Tibial nerve (tissue), 4 donors: ENCODE data around the gene LSMEM2.

Source experiments
- EP300 ChIP-seq, 2 donors: sonication (generic); formaldehyde crosslinking; IDR thresholded peaks; one replicate each; pipeline ENCODE4 v1.6.1; 2017; ENCODE audit warnings: antibody characterized with exemption in 2 of 2, mild to moderate bottlenecking in 1 of 2
- POLR2A ChIP-seq, 2 donors: fragments of 450-650 bp; IDR thresholded peaks; one replicate each; pipeline ENCODE4 v1.6.1; 2017; ENCODE audit warnings: antibody characterized with exemption in 2 of 2, mild to moderate bottlenecking in 2 of 2, moderate library complexity in 2 of 2
- TF ChIP-seq, protein P1 (sequence below), 5 experiments: fragments of 200-600 bp in 3 of 5; fragments of 450-650 bp in 2 of 5; sonication (generic) in 3 of 5; IDR thresholded peaks; one replicate each; pipeline ENCODE4 v1.5.1; 2016 to 2019; ENCODE audit warnings: antibody characterized with exemption in 5 of 5, mild to moderate bottlenecking in 3 of 5, moderate library complexity in 2 of 5

- TF ChIP-seq, protein P1, sequence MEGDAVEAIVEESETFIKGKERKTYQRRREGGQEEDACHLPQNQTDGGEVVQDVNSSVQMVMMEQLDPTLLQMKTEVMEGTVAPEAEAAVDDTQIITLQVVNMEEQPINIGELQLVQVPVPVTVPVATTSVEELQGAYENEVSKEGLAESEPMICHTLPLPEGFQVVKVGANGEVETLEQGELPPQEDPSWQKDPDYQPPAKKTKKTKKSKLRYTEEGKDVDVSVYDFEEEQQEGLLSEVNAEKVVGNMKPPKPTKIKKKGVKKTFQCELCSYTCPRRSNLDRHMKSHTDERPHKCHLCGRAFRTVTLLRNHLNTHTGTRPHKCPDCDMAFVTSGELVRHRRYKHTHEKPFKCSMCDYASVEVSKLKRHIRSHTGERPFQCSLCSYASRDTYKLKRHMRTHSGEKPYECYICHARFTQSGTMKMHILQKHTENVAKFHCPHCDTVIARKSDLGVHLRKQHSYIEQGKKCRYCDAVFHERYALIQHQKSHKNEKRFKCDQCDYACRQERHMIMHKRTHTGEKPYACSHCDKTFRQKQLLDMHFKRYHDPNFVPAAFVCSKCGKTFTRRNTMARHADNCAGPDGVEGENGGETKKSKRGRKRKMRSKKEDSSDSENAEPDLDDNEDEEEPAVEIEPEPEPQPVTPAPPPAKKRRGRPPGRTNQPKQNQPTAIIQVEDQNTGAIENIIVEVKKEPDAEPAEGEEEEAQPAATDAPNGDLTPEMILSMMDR (IDR thresholded peaks at IDR 0.05), result no peak
- TF ChIP-seq POLR2A (IDR thresholded peaks at IDR 0.05) (no peak), EP300 (IDR thresholded peaks at IDR 0.05) (no peak)
Observed at GRCh38 chr3:50260942-50261441, 17.9 kb upstream of the LSMEM2 start.
